ENCODE results near the gene NGLY1. TPM values are rescaled to one million over a fixed set of nuclear protein-coding genes. Genes with fewer than 3 reads are reported as not detected.

Gene NGLY1
- total and polyA plus RNA-seq, 2 of the 8 experiments (the other 6 are each of a cell fraction or from before 2014, with no cell fraction given), result 3.1 to 24.8 TPM

- no peak for TF ChIP-seq CHD7 (IDR thresholded peaks at IDR 0.05; ENCODE audit: insufficient replicate concordance, low read length)
- TF ChIP-seq EGR1 (IDR thresholded peaks at IDR 0.05; ENCODE audit: borderline replicate concordance, low read depth, low read length), result no peak
- no peak for TF ChIP-seq KDM1A (IDR thresholded peaks at IDR 0.05; ENCODE audit: borderline replicate concordance, low read length)
- TF ChIP-seq KDM4A (IDR thresholded peaks at IDR 0.05; ENCODE audit: low read depth, low read length, severe bottlenecking), result no peak
- no peak for TF ChIP-seq SIRT6 (IDR thresholded peaks at IDR 0.05; ENCODE audit: low read length)
- no peak for TF ChIP-seq RXRA (IDR thresholded peaks at IDR 0.05; ENCODE audit: insufficient read depth, low read depth, low read length)
- TF ChIP-seq SIN3A (conservative IDR thresholded peaks at IDR 0.05 in 1 of 2, IDR thresholded peaks at IDR 0.05 in 1 of 2; ENCODE audit: low read depth in 1 of 2, low read length in 2 of 2), result no peak
- TF ChIP-seq RFX5 (IDR thresholded peaks at IDR 0.05; ENCODE audit: borderline replicate concordance, low read depth, low read length), result no peak
- no peak for TF ChIP-seq HDAC6 (IDR thresholded peaks at IDR 0.05; ENCODE audit: low read depth, low read length)
- no peak for TF ChIP-seq CHD1 (IDR thresholded peaks at IDR 0.05; ENCODE audit: low read depth, low read length)
- TF ChIP-seq POU5F1 (IDR thresholded peaks at IDR 0.05; ENCODE audit: low read depth, low read length), result no peak
- no peak for TF ChIP-seq EP300 (IDR thresholded peaks at IDR 0.05; ENCODE audit: borderline replicate concordance in 1 of 2, low read depth in 2 of 2, low read length in 2 of 2)
Observed at GRCh38 chr3:25751048-25751447, 32.2 kb downstream of the NGLY1 start (continued).
